HPDE6-E6E7 (cell line): ENCODE data around the gene INSRR.

Experiments used
- DNase-seq: peaks from one replicate; pipeline ENCODE4 v3.0.0; 2011; ENCODE audit warnings: missing footprints; ENCODE audit errors: extremely low spot score

The INSRR gene

DNA sequence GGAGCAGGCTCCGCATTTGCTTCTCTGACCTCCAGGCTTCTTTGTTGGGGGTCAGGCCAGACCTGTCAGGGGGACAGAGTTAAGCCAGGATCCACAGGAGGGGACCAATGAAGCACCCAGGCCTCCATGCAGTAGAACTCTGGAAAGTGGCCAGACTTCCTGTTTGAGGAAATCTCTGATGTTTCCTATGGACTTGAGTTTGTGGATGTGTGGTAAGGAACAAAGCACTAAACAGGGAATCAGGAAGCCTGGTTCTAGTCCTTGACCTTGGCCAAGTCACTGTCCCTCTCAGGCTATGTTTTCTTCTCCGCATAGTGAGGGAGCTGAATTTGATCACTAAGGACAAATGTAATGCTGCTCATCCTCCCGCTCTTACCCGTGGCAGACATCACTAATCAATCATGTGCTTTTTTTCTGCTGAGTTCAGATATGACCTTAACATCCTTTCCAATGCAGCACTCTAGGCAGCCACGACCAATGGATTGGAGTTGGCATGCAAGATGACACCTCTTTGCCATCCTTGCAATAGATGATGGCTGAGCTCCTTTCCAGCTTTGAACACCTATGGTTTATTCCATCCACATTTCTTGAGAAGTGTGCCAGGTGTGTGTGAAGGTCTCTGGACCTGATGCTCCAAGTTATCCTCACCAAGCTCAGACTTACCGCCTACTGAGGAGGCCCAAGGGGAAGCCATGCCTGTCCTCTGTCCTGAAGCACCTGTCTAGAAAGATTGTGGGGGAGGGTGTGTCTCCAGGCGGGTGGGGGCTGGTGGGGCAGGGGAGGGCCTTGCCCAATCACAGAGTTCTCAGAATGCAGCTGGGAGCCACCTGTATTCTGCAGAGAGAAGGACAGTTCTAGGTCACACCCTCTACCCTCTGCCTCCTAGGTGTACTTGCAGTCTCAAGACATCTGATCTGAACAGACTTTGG, 52.1 kb downstream of the INSRR start:
- DNase-seq, result no peak

GRCh38 chr1:156805766-156806511, 53.0 kb downstream of the INSRR start:
- no peak for DNase-seq

GRCh38 chr1:156804572-156805243, 54.2 kb downstream of the INSRR start:
- DNase-seq, result no peak

- DNase-seq, result no peak
These were observed 54.9 kb downstream of the INSRR start for GRCh38 chr1:156804026-156804425.

DNA sequence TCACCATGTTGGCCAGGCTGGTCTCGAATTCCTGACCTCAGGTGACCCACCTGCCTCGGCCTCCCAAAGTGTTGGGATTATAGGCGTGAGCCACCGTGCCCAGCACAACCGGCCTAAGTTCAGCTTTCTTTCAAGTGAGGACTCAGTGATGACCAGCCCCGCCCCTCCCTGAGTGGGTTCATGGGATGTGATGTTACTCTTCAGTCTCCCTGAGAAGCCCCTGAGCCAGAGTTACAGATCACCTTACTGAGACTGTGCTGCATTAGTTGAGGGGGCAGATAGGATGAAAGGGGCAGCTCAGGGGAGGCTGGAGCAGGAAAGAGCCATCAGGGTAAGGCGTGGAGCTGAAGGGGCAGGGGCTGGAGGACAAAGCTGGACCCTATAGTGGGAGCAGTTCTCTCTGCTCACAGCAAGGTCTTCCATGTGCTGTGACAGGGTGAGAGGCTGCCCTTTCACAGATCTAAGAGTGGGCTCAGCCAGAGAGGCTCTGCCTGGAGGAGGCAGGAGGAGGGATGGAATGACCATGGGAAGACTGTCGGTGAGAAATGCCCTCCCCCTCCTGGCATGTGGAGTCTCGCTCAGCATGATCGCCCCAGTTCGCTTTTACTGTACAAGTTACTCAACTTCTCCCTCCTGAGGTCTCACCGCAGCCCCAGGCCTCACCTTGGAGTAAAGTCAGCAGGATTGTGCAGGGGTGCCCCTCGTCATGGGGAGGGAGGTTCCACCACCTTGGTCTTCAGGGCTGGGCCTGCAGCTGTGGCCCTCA, 55.6 kb downstream of the INSRR start:
- DNase-seq, result no peak

GRCh38 chr1:156802421-156802935, 56.4 kb downstream of the INSRR start:
- DNase-seq, result no peak

DNA sequence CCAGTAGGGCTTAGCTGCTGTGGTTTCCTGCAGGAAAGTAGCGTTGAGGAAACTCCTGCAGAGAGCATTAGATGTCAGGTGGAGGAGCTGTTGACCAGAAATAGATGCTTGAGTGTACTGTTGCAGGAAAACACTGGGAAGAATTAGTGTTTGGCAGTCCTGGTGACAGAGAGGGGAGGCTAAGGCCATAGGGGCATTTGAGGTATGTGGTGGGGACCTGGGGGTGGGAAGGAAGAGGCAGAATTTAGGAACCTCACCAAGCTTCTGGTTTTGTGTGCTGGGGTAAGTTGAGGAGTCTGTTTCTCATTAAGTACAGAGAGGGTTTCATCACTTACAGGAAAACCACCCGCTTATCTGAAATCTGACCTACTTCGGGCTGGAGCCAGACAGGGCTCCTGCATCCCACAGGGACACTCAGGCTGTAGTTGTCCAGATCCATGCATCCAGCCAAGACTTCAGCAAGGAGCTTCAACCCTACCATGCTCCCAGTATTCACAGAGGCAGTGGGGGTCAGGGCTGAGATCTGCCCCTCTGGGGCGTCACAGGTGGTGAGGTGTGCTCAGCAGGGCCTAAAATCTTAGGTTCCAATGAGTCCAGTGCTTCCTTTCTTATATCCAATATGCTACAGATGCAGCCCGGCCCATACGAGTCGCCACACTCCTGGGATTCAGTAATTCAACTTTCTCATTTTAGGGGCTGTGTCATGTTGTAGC, 57.4 kb downstream of the INSRR start:
- DNase-seq, result no peak

DNA sequence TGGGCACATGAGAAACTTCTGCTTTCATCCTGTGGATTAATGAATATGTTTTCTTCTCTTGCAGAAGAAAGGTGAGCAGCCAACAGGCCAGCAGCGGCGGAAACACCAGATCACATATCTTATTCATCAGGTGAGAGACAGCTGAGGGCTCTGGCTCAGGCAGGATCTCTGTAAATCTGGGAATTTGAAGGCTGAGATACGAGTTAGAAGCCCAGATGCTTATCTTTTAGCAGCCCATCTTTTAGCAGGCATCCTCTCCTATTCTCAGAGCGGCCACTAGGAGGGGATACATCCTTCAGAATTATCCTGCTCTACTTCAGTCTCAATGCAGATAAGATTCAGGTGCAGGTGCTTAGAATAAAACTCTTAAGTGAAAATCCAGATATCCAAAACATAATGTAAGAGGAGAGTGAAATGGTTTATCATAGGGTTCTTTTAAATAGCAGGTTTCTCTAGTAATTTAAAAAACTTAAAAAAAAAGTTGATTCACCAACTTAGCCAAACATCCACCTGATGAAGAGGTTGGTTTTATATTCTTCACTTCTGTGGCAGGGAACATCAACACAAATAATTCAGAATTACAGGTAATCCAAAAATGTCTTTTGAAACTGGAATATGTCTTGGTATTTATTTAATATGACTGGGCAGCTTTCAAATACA, 61.6 kb downstream of the INSRR start:
- DNase-seq, result peak; percentile 43

- DNase-seq, result no peak
These were observed 62.4 kb downstream of the INSRR start for GRCh38 chr1:156796340-156797097.

DNA sequence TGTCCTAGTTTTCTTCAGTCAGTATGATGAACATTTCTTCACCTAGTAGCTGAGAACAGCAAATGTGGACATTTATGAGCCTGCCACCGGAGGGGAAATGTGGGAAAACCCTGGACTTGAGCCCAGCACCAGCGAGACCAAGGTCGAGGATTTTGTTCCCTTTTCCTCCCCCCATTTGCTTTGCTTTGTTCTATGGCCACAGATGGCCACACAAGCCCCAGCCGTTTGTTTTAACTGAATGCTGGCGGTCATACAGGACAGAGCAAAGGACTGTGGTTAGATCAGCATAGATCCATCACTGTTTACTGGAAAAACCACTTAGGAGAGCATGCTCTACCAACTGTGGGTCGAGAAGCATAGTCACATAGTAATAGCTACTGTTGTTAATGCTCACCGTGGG, 63.1 kb downstream of the INSRR start:
- no peak for DNase-seq

DNA sequence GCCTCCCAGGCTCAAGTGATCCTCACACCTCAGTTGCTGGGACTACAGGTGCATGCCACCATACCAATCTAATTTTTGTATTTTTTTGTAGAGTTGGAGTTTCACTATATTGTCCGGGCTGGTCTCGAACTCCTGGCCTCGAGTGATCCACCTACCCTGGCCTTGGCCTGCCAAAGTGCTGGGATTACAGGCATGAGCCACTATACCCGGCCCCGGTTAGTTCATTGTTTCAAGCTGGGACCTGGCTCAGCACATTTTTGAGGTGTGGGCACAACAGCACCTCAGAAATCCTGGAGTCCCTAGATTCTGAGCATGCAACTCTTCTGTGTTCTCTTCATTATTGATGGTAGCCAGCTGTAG, 63.6 kb downstream of the INSRR start:
- DNase-seq, result no peak

- no peak for DNase-seq
These were observed 64.2 kb downstream of the INSRR start for GRCh38 chr1:156794506-156795373.
